Fibroblast of lung (primary cell): ENCODE measurements around the gene PPP6R3. TPM values are rescaled to one million over a fixed set of nuclear protein-coding genes. Genes with fewer than 3 reads are reported as not detected.

Experiments used
- DNase-seq, 2 donors: peaks; one replicate each; pipeline versions ENCODE4 v3.0.0 to v3.0.0-alpha.2; 2010; ENCODE audit warnings: low read depth in 2 of 2
- H2AFZ ChIP-seq: 2 replicates; pipeline ENCODE4 v1.5.1; 2012; ENCODE audit warnings: low read length, control low read depth, inconsistent platforms
- H3K27ac ChIP-seq: 2 replicates; pipeline ENCODE4 v1.5.1; 2011; ENCODE audit warnings: low read length, control low read depth; ENCODE audit not compliant: insufficient read depth
- H3K27me3 ChIP-seq: 2 replicates; pipeline ENCODE4 v1.5.1; 2011; ENCODE audit warnings: mild to moderate bottlenecking, low read length; ENCODE audit not compliant: control insufficient read depth, insufficient read depth
- H3K36me3 ChIP-seq: 2 replicates; pipeline ENCODE4 v1.5.1; 2011; ENCODE audit warnings: low read length; ENCODE audit not compliant: control insufficient read depth, insufficient read depth
- H3K4me1 ChIP-seq: 2 replicates; pipeline ENCODE4 v1.5.1; 2011; ENCODE audit warnings: low read length; ENCODE audit not compliant: control insufficient read depth, insufficient read depth; ENCODE audit errors: extremely low read depth
- H3K4me2 ChIP-seq: 2 replicates; pipeline ENCODE4 v1.5.1; 2011; ENCODE audit warnings: low read length, control low read depth; ENCODE audit not compliant: insufficient read depth; ENCODE audit errors: extremely low read depth
- H3K4me3 ChIP-seq, 4 experiments: fragments of 200-600 bp in 1 of 4; sonication (generic) in 1 of 4; replicated peaks in 1 of 4; 2 replicates each; pipeline ENCODE4 v1.5.1; 2011 to 2016; ENCODE audit warnings: low read length in 4 of 4, low read depth in 3 of 4, mild to moderate bottlenecking in 3 of 4, control low read depth in 2 of 4, inconsistent platforms in 1 of 4, mixed read lengths in 1 of 4; ENCODE audit not compliant: insufficient read depth in 1 of 4; ENCODE audit errors: control extremely low read depth in 1 of 4
- H3K79me2 ChIP-seq: 2 replicates; pipeline ENCODE4 v1.5.1; 2012; ENCODE audit warnings: mild to moderate bottlenecking, low read length, inconsistent platforms; ENCODE audit not compliant: control insufficient read depth, insufficient read depth
- H3K9ac ChIP-seq: 2 replicates; pipeline ENCODE4 v1.5.1; 2011; ENCODE audit warnings: mild to moderate bottlenecking, low read length, control low read depth; ENCODE audit not compliant: insufficient read depth
- H3K9me3 ChIP-seq: 2 replicates; pipeline ENCODE4 v1.5.1; 2012; ENCODE audit warnings: low read depth, low read length; ENCODE audit not compliant: control insufficient read depth, insufficient read depth
- H4K20me1 ChIP-seq: 2 replicates; pipeline ENCODE4 v1.5.1; 2011; ENCODE audit warnings: low read length; ENCODE audit not compliant: control insufficient read depth, insufficient read depth; ENCODE audit errors: extremely low read depth
- CTCF ChIP-seq, 2 donors: IDR thresholded peaks in 1 of 2; conservative IDR thresholded peaks in 1 of 2; 1 replicate in 1 of 2; 2 replicates in 1 of 2; pipeline ENCODE4 v1.5.1; 2011 to 2012; ENCODE audit warnings: low read length in 2 of 2, control low read depth in 1 of 2, inconsistent platforms in 1 of 2, low read depth in 1 of 2, mild to moderate bottlenecking in 1 of 2
- EZH2 ChIP-seq: IDR thresholded peaks from 2 replicates; pipeline ENCODE4 v1.5.1; 2012; ENCODE audit warnings: low read length, control low read depth, mild to moderate bottlenecking; ENCODE audit errors: missing control alignments
- polyA plus RNA-seq, 2 donors: library from polyadenylated mRNA; depleted of rRNA in 1 of 2; stranded (reverse) in 1 of 2; unstranded in 1 of 2; fragments of >200 nt; gene quantifications; 2 replicates each; pipeline ENCODE4 v1.2.1, GENCODE V29; 2011 to 2012; ENCODE audit warnings: missing spikeins in 1 of 2
- total RNA-seq: library from RNA; depleted of rRNA; stranded (reverse); fragments of >200 nt; gene quantifications from 2 replicates; pipeline ENCODE4 v1.2.1, GENCODE V29; 2014

Gene PPP6R3
- total and polyA plus RNA-seq, 2 donors (not counting 1 experiment from before 2014, with no cell fraction given) = 44.2 to 120 TPM

- DNase-seq = no peak
- Histone ChIP-seq H3K36me3 (no peaks in the 10 kb centered on the region), H4K20me1 (no peaks in the 10 kb centered on the region), H3K4me2 (no peak overlapping the region), H3K9ac (no peak overlapping the region), H3K4me1 (peaks cover 11% of the 10 kb centered on the region), H3K79me2 (no peaks in the 10 kb centered on the region), H3K4me3 (no peak overlapping the region), H3K27ac (no peak overlapping the region), H3K9me3 (no peaks in the 10 kb centered on the region), H3K27me3 (peaks cover 4% of the 10 kb centered on the region), H2AFZ (no peak overlapping the region)
- TF ChIP-seq EZH2 (no peak), CTCF (conservative IDR thresholded peaks at IDR 0.05 in 1 of 2, IDR thresholded peaks at IDR 0.05 in 1 of 2; ENCODE audit: low read depth in 1 of 2, low read length in 2 of 2) (no peak)
These were observed 195.3 kb downstream of the PPP6R3 start for GRCh38 chr11:68655806-68656205.

- peaks cover 11% of the 10 kb centered on the region for H3K4me1 ChIP-seq
- no peaks in the 10 kb centered on the region for H3K36me3 ChIP-seq
- no peak overlapping the region for H2AFZ ChIP-seq
- no peak overlapping the region for H3K4me2 ChIP-seq
- H3K27me3 ChIP-seq = peaks cover 4% of the 10 kb centered on the region
- DNase-seq = no peak
- no peak overlapping the region for H3K27ac ChIP-seq
- no peaks in the 10 kb centered on the region for H4K20me1 ChIP-seq
- no peak for TF ChIP-seq EZH2
- TF ChIP-seq CTCF (conservative IDR thresholded peaks at IDR 0.05 in 1 of 2, IDR thresholded peaks at IDR 0.05 in 1 of 2; ENCODE audit: low read depth in 1 of 2, low read length in 2 of 2) = no peak
- H3K79me2 ChIP-seq = no peaks in the 10 kb centered on the region
- H3K9me3 ChIP-seq = no peaks in the 10 kb centered on the region
- no peak overlapping the region for H3K4me3 ChIP-seq
- H3K9ac ChIP-seq = no peak overlapping the region
These were observed 196.6 kb downstream of the PPP6R3 start for GRCh38 chr11:68657021-68657780.

GRCh38 chr11:68658097-68658496, 197.5 kb downstream of the PPP6R3 start:
- TF ChIP-seq EZH2 = no peak
- TF ChIP-seq CTCF (conservative IDR thresholded peaks at IDR 0.05 in 1 of 2, IDR thresholded peaks at IDR 0.05 in 1 of 2; ENCODE audit: low read depth in 1 of 2, low read length in 2 of 2) = no peak
- DNase-seq = peak in 1 of 2 donors; percentile 25

More at GRCh38 chr11:68658097-68658496, 197.5 kb downstream of the PPP6R3 start:
- Histone ChIP-seq H3K9ac (no peak overlapping the region), H3K36me3 (no peaks in the 10 kb centered on the region), H2AFZ (no peak overlapping the region), H3K4me3 (no peak overlapping the region), H3K27me3 (peaks cover 4% of the 10 kb centered on the region), H3K4me1 (peaks cover 11% of the 10 kb centered on the region), H3K9me3 (no peaks in the 10 kb centered on the region), H3K27ac (no peak overlapping the region), H3K79me2 (no peaks in the 10 kb centered on the region), H4K20me1 (no peaks in the 10 kb centered on the region), H3K4me2 (no peak overlapping the region)
